HG03565 (cell line): ENCODE results near the gene L3MBTL4.
"Not testable (repeated sequence)": the region's sequence is repeated elsewhere in the genome, so short reads cannot be mapped to it uniquely, and the experiment has no call there.

Experiments used
- ATAC-seq: cut with Tn5 transposase; IDR thresholded peaks from one replicate; pipeline ENCODE4 v1.9.1; 2021; ENCODE audit warnings: mild to moderate bottlenecking, moderate library complexity; ENCODE audit not compliant: unreplicated experiment

Gene L3MBTL4

DNA sequence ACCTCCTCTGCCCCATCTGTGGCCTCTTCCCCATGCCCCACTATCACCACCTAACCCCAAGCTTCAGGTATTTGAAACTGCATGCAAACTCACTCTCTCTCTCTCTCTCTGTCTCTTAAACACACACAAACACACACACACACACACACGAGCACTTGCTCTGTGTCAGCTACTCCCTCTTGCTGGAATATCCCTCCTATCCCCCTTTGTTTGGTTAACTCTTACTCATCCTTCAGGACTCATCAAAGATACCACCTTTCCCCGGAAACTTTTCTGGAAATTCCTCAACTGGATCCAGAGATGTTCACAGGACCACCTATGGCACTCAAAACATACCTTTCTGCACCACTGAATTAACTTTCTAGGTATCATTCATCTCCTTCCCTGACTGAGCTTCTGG lies 296.6 kb downstream of the L3MBTL4 start:
- ATAC-seq: no peak

DNA sequence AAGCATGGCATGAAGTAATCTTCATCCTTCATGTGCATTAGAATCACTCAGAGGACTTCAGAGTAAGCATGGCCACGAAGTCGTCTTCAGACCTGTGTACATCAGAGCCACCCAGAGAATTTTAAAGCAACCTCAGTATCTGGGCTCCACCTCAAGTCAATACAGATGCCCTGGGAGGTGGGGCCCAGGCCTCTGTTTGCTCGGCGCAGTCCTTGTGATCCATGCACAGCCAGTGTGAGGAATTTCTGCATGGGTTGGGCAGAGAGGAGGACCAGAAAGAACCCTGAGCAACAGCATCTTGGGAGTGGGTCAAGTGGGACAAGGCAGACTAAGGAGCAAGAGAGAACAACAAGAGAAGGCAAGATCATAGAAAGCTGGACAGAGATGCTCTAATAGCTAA lies 299.0 kb downstream of the L3MBTL4 start:
- no peak for ATAC-seq

DNA sequence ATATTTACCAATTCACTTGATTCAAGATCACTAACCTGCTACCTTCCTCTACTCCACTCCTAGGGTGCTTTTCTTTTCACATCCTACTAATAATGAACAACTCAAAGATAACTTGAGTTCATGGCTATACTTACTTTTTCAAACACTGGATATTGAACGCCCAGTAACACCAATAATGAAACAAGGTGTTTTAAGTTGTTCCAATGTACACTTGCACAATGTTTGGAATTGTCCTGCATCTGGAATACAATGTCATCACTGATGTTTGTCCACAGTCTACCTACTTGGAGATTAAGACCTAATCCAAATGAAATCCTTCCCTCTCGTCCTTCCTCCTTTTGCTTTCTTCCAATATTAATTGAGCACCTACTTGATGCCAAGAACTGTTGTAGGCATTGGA lies 301.1 kb downstream of the L3MBTL4 start:
- no peak for ATAC-seq

DNA sequence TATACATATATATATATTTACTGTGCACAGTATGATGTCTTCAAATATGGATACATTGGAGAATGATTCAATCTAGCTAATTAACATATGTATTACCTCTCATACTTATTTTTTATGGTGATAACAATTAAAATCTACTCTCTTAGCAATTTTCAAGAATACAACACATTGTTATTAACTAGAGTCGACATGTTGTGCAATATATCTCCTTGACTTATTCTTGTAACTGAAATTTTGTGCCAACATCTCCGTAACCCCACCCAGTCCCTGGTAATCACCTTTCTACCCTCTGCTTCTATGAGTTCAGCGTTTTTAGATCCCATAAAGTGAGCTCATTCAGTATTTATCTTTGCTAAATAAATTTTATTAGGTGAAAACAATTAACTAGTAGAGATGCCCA lies 303.0 kb downstream of the L3MBTL4 start:
- ATAC-seq: no peak

DNA sequence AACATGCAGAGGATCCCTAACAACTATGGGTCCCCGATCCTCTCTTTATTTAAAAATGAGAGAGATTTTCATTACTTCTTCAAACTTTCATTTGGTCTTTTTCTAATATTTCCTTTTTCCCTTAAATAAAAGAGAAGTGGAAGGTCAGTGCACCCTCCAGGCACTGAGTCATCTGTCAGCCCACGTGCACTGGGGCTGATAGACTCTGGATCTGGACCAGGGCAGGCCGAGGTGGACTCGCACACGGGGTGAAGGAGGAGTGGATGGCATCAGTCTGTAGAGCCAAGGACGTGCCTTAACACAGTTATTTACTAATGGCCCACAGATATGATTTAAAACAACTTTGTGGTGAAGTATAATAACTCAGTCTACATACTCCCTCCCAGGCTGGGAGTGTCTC lies 305.0 kb downstream of the L3MBTL4 start:
- no peak for ATAC-seq

DNA sequence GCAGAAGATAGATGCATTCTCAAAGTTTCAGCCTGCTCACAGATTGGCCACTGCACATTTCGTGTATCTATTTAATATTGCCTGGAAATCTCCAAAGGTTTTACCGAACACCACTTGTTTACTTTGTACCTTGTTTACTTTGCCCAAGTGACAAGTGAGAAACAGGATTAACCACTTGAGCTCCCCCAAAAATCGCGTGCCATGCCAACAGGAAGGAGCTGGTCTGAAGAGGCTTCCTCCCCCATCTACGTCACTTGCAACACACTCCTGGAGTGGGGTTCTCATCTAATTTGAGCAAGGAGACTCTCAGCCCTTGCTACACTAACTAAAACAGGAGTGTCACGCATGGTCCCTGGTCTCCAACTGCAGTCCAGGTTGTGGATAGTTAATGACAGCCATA lies 306.9 kb downstream of the L3MBTL4 start:
- ATAC-seq: no peak

DNA sequence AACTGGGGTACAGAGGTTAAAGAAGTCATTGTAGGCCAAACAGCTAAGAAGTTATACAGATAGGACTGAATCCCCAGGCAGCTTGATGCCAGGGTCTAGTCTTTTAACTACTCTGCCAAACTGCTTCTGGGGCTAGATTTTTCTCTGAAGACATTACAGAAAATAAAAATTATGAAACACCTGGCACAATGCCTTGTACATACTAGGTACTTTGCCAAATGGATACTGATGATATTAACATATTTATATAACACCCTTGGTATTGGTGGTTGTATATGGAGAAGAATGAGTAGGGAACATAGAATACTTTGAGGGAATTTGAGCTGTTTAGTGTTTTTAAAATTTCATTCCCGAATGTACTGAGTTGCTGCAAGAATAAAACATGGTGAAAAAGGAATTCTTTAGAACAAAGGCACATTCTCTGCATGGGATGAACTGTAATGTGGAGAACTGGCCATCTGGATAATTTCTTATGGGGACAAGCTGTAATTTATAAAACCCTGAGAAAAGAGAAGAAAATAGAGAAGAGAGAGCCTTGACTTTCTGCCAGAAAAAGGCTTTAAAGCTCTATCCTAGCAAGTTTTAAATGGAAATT lies 308.5 kb downstream of the L3MBTL4 start:
- ATAC-seq: no peak

DNA sequence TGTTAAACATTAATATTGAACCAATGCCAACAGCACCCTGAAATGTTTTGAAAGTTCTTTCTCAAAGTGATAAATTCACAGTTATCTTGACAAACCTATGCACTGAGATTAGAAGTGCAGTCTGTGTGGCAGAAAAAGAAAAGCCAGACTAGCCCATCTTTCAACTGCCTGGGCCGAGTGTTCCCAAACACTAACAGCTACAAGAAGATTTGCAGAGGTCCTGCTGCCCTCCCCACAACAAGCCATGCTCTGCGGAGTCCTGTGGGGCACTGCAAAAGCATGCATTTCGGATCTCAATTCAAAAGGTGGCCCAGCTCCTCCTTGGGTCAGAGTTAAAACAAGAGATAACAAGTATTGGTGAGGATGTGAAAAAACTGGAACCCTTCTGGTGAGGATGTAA lies 311.0 kb downstream of the L3MBTL4 start:
- no peak for ATAC-seq

DNA sequence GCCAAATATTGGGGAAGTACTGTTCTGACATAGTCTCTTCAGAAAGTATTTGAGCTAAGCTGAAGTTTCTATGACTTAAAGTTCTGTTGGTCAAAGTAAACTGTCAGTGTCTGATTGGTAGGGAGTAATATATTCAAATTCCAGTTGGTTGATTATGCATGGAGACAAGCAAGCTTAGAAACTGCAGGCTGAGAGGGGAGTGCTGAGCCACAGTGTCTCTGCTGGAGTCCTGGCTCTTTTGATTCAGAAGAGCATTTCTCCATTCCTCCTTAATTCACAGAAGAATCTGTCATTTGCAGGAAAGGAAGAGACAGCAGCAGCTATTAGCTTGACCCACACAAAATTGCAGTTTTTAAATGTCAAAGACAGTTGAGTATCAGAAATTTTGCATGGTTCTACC lies 318.0 kb downstream of the L3MBTL4 start:
- no peak for ATAC-seq

DNA sequence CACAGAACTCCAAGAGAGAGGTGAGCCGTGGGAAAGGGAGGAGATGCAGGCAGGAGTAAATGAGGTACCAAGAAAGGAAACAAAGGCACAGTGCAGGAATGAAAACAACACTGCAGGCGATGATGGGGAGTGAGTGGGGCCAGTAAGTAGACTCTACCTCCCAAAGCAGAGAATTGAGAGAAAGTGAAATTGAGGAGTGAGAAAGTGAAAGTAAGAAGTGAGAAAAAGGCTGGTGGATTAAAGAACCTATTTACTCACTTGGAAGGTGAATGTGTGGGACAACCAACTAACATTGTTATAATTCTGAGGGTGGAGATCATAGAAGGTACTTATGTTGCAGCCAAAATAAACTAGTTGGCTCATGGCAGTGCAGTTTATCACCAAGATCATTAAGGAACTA lies 326.3 kb downstream of the L3MBTL4 start:
- ATAC-seq: peak; percentile 59

DNA sequence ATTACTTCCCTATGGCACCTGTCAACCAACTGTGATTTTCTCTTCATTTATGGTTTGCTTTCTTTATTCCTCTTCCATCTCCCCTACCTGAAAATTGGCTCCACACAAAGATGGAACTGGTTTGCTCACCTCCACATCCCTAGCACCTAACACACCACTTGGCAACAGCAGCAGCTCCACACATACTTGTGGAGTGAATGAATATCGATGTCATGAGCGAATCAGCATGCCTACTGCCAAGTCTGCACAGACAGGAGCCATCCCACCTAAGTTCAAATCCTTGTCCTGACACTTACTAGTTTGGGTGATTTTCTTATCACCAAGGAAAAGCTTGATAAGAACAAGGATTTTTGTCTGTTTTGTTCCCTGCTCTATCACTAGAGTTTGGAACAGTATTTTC lies 328.0 kb downstream of the L3MBTL4 start:
- ATAC-seq: no peak

DNA sequence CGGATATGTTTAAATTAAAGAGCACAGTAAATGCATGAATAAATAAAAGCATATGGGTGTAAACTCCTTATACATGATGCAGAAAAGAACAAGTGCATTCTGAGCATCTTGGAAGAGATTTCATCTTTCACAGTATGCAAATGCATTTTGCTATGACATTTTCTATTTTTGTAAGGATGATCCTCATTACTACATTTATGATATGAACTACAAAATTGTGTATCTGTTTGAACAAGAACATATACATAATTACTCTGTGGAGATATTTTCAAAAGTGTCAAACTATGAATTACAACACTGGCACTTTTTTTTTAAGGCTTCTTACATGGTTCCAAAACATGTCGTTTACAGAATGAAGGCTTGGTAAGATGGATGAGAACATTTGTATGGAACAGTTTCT lies 335.3 kb downstream of the L3MBTL4 start:
- no peak for ATAC-seq

DNA sequence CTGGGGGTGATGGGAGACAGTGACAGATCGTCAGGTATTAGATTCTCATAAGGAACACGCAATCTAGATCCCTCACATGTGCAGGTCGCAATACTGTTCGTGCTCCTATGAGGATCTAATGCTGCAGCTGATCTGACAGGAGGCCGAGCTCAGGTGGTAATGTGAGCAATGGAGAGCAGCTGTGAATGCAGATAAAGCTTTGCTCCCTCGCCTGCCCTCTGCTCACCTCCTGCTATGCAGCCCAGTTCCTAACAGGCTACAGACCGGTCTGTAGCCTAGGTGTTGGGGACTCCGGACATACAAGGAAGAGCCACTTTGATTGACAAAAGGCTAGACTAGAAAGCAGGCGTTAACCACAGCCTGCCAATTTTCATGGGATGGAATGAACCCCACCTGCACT lies 335.8 kb downstream of the L3MBTL4 start:
- ATAC-seq: no peak

DNA sequence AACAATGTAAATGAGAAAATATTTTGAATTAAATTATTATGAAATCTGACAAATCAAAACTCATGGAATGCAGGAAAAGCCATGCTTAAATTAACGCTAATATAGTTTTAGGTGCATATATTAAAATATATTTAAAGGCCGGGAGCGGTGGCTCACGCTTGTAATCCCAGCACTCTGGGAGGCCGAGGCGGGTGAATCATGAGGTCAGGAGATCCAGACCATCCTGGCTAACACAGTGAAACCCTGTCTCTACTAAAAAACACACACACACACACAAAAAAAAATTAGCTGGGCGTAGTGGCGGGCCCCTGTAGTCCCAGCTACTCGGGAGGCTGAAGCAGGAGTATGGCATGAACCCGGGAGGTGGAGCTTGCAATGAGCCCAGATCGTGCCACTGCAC lies 342.3 kb downstream of the L3MBTL4 start:
- not testable (repeated sequence) for ATAC-seq

DNA sequence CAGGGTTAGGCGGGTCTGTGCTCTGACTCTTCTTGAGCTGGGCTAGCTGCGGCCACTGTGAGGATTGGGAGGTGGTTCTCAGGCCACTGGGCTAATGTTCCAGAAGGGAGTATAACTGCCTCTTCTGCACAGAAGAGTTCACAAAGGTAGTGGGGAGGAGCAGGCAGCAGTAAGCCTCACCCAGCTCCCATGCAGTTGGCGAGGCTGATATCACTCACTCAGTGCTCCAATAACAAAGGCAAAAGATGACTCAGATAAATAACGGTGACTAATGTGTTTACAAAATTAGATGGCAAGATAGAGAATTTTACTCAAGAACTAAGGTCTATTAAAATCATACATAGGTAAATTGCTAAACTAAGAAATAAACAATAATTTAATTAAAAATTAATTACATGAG lies 345.2 kb downstream of the L3MBTL4 start:
- peak; percentile 8 for ATAC-seq

DNA sequence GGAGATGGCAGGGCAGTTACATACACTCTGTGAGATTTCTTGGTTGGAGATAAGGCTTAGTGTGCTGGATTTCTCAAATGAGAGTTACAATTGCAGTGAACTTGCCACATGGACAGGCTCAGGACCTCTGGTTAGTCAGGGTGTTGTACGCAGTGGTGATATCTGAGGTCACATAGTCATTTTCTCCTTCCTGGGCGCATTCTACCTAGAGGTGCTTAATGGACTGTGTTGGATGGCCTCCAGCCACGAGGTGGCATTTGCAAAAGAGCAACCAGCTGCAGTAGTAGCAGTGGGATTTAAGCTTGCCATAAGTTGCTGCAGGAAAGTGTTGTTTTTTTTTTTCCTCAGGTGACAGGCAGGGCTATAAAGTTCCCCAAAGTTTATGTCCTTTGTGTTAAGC lies 345.6 kb downstream of the L3MBTL4 start:
- ATAC-seq: peak; percentile 98

DNA sequence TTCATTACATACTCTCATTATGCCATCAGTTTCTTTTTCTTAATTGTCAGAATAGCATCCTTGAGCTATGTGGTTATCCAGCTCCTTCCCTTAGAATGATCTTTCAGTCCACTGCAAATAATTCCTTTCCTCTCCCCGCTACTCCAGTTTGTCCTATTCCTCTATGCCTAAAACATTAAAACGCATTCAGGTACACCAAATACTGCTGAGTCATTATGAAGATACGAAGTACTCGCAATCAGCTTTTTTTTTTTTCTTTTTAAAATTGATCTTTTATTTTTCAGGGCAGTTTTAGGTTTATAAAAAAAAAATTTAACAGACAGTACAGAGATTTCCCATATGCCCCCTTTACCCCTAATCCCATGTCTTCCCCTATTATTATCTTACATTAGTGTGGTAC lies 354.6 kb downstream of the L3MBTL4 start:
- no peak for ATAC-seq

DNA sequence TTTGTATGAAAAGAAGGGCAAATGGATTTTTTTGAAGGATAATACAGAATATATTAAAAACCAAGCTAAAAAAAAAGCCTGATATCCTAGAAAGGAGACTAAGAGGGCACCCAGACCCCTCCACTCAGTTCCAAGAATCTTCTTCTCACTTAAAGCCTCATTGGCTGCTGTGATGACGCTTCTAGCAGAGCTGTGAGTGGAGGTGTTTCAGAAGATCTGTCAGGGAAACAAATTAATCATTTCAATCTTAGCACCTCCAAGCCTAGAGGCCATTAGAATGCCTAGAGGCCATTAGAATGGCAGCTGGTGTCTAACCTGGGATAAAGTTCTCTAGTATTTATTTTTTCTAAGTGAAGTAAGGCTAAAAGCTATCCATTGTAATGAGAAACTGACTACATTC lies 355.2 kb downstream of the L3MBTL4 start:
- no peak for ATAC-seq

DNA sequence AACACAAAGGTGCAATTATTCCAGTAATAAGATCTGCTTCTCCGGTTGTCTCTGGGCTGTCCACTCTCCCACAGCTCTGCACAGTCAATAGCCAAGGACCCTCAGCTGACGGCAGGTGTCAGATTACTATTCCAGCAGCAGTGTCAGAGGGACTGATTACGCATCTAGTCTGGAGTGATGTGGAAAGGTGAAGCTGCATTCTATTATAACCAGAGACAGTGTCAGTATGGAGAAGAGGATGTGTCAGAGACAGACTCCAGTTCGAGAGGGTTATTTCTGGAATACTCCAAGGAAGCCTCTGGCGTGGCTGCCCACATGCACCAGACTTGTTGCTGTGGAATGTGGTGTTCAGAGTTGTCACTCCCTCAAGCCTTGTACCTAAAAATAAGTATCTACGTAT lies 355.8 kb downstream of the L3MBTL4 start:
- ATAC-seq: no peak

DNA sequence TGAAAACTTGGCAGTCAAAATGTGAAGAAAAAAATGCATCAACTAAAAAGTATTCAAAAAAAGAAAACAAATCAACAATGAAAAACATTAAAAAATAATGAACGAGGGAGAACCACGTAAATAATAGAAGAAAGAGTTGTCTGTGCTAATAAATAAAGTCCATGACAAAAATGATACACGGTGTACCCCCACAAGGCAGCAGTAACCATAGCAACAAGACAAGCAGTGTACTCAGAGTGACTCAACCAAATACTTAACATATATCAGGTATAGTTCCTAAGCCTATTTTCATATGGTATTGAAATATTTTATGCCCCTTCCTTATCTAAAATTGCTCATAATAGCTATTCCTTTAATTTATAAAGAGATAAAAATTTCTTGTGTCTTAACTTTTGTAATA lies 357.1 kb downstream of the L3MBTL4 start:
- no peak for ATAC-seq

DNA sequence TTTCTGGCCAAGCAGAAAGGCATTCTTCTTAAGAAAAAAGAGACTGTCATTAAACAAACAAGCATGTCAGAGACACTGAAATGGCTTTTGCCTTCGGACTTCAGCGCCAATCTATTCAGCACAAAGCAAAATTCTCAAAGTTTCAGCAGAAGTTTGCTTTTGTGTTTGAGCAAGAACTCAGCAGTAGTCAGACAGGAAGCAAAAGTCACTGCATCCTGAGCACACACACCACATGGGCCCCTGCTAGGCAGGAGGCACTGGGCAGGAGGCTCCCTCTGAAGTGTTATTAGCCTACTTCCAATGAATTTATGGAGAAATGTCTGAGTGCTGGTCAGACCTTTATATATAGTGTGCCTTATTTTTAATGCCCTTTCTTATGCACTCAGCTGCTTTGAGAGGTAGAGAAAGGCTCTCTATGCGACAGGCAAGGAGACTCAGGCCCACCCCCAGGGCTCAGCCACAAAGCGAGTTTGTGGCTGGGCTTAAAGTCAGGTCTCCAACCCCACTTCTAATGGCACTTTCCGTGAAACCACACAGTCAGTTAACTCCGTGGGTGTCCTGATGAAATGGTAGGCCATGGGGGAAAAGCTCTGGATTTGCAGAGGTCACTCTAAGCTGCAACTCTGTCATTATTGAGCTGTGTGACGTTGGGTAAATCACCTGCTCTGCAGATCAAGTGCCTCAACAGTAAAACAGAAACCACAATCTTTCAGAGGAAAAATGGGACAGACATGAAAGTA lies 358.4 kb downstream of the L3MBTL4 start:
- peak; percentile 74 for ATAC-seq

DNA sequence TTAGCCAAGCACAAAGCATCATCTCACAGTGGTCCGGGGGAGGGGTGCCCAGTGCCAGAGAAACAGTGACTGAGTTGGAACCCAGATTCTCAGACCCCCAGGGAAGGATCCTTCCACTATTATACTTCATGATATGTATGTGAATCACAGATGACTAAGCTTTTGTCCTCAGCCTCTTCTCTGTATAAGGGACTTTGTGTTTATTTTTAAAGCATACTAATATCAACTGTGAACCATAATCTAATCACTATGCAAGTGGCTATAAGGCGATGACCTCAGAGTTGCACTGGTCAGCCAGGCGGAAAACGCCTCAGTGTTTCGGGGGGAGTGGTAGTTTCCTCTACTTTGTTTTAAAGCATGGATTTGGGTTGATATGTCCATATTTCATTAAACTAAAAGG lies 359.0 kb downstream of the L3MBTL4 start:
- no peak for ATAC-seq

DNA sequence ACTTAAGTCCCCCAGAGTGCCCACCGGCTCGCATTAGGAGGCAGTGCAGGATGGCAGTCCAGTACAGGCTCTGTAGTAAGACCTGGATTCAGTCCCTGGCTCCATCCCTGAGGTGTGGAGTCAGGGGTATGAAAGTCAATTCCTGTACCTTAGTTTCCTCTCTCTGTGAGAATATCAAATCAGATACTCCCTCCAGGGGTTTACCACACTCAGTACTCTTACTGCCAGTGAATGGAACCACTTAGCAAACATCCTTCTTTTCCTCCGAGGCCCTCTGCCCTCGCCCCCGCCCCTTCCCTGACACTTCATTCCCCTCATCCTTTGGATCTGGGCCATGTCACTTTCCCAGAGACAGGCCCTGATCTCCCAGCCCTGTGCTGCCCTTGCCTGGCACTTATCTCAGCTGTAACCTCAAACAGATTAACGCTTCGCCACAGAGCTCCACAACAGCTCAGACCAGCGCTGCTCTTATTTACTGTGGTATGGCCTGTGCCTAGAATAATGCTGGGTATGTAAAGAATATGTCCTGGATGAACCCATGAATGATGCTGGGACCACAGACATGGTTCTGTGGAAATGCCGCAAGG lies 360.4 kb downstream of the L3MBTL4 start:
- no peak for ATAC-seq
